HG03469 (cell line): ENCODE measurements around the gene SAMD4B.
"Not testable (repeated sequence)": the region's sequence is repeated elsewhere in the genome, so short reads cannot be mapped to it uniquely, and the experiment has no call there.

Experiments used
- ATAC-seq: cut with Tn5 transposase; IDR thresholded peaks from one replicate; pipeline ENCODE4 v1.9.1; 2021; ENCODE audit warnings: mild to moderate bottlenecking, moderate library complexity, moderate number of reproducible peaks; ENCODE audit not compliant: unreplicated experiment

Gene SAMD4B

GRCh38 chr19:39362682-39363657 lies 20.7 kb downstream of the SAMD4B start:
- ATAC-seq: no peak

GRCh38 chr19:39363901-39364457 lies 21.8 kb downstream of the SAMD4B start:
- no peak for ATAC-seq

- no peak for ATAC-seq
Observed at GRCh38 chr19:39365531-39365930, 23.3 kb downstream of the SAMD4B start.

- ATAC-seq: no peak
Observed at GRCh38 chr19:39369200-39369599, 27.0 kb downstream of the SAMD4B start.

- no peak for ATAC-seq
Observed at GRCh38 chr19:39370735-39371134, 28.5 kb downstream of the SAMD4B start.

GRCh38 chr19:39372047-39372802 lies 30.0 kb downstream of the SAMD4B start:
- no peak for ATAC-seq

GRCh38 chr19:39372941-39373340 lies 30.7 kb downstream of the SAMD4B start:
- ATAC-seq: no peak

GRCh38 chr19:39375929-39376328 lies 33.7 kb downstream of the SAMD4B start:
- ATAC-seq: no peak

GRCh38 chr19:39377373-39378362 lies 35.4 kb downstream of the SAMD4B start:
- ATAC-seq: no peak

- ATAC-seq: not testable (repeated sequence)
Observed at GRCh38 chr19:39379366-39379765, 37.1 kb downstream of the SAMD4B start.

- ATAC-seq: no peak
Observed at GRCh38 chr19:39379865-39380396, 37.7 kb downstream of the SAMD4B start.

GRCh38 chr19:39380521-39381502 lies 38.6 kb downstream of the SAMD4B start:
- no peak for ATAC-seq

GRCh38 chr19:39381910-39382611 lies 39.8 kb downstream of the SAMD4B start:
- no peak for ATAC-seq

- ATAC-seq: no peak
Observed at GRCh38 chr19:39382991-39383828, 41.0 kb downstream of the SAMD4B start.

GRCh38 chr19:39384839-39385568 lies 42.8 kb downstream of the SAMD4B start:
- no peak for ATAC-seq

- no peak for ATAC-seq
Observed at GRCh38 chr19:39385629-39386411, 43.6 kb downstream of the SAMD4B start.
